ENCODE measurements around the gene FOXK2. TPM values are rescaled to one million over a fixed set of nuclear protein-coding genes. Genes with fewer than 3 reads are reported as not detected.

Gene FOXK2
- total RNA-seq, 1 experiment from 2014 or later = 118 TPM

GRCh38 chr17:82623707-82624106 is 104.2 kb downstream of the FOXK2 start:
- no peak for DNase-seq
- Mint-ChIP-seq H3K4me3 (ENCODE audit: unreplicated experiment) (no peak overlapping the region), H3K36me3 (ENCODE audit: insufficient read depth, unreplicated experiment) (peaks cover 97% of the 10 kb centered on the region), H3K9me3 (ENCODE audit: unreplicated experiment) (no peaks in the 10 kb centered on the region), H3K27ac (ENCODE audit: unreplicated experiment) (peak overlapping the region; percentile 21), H3K27me3 (ENCODE audit: insufficient read depth, unreplicated experiment) (no peaks in the 10 kb centered on the region), H3K4me1 (ENCODE audit: low read depth, unreplicated experiment) (no peaks in the 10 kb centered on the region)
- Histone ChIP-seq H3K27me3 (replicated peaks; ENCODE audit: control insufficient read depth, insufficient read depth, low read length) (no peaks in the 10 kb centered on the region), H3K4me1 (no peaks in the 10 kb centered on the region), H3K9me3 (no peaks in the 10 kb centered on the region), H3K36me3 (ENCODE audit: control insufficient read depth, insufficient read depth, low read length) (peaks cover 4% of the 10 kb centered on the region), H3K4me3 (ENCODE audit: low read depth, low read length) (no peak overlapping the region)
- no TSS peak for BruUV-seq (replicated peaks)
- POLR2A ChIA-PET = no interaction called here
- intact Hi-C loops (cut with micrococcal nuclease; ENCODE audit: unreplicated experiment) = no loop called here
- no peak for TF ChIP-seq CTCF (IDR thresholded peaks at IDR 0.05; ENCODE audit: insufficient read depth in 1 of 2, low read depth in 1 of 2, low read length in 1 of 2, severe bottlenecking in 1 of 2, unreplicated experiment in 1 of 2)
- CTCF ChIA-PET = no interaction called here

- peaks cover 3% of the 10 kb centered on the region for H3K36me3 ChIP-seq (ENCODE audit: control insufficient read depth, insufficient read depth, low read length)
- H3K36me3 Mint-ChIP-seq (ENCODE audit: insufficient read depth, unreplicated experiment) = peaks cover 84% of the 10 kb centered on the region
- no peak for DNase-seq
Observed at GRCh38 chr17:82627405-82627804, 107.9 kb downstream of the FOXK2 start.

GRCh38 chr17:82629748-82630147 is 110.2 kb downstream of the FOXK2 start:
- Histone ChIP-seq H3K36me3 (ENCODE audit: control insufficient read depth, insufficient read depth, low read length) (peaks cover 3% of the 10 kb centered on the region), H3K4me1 (no peaks in the 10 kb centered on the region), H3K4me3 (ENCODE audit: low read depth, low read length) (no peak overlapping the region), H3K27me3 (replicated peaks; ENCODE audit: control insufficient read depth, insufficient read depth, low read length) (no peaks in the 10 kb centered on the region), H3K9me3 (no peaks in the 10 kb centered on the region)
- BruUV-seq (replicated peaks) = no TSS peak
- H3K4me1 Mint-ChIP-seq (ENCODE audit: low read depth, unreplicated experiment) = no peaks in the 10 kb centered on the region
- no peaks in the 10 kb centered on the region for H3K9me3 Mint-ChIP-seq (ENCODE audit: unreplicated experiment)
- H3K27me3 Mint-ChIP-seq (ENCODE audit: insufficient read depth, unreplicated experiment) = no peaks in the 10 kb centered on the region
- no peak for DNase-seq
- H3K36me3 Mint-ChIP-seq (ENCODE audit: insufficient read depth, unreplicated experiment) = peaks cover 84% of the 10 kb centered on the region
- ChIA-PET POLR2A (no interaction called here), CTCF (no interaction called here)
- H3K27ac Mint-ChIP-seq (ENCODE audit: unreplicated experiment) = no peak overlapping the region
- no peak for TF ChIP-seq CTCF (IDR thresholded peaks at IDR 0.05; ENCODE audit: insufficient read depth in 1 of 2, low read depth in 1 of 2, low read length in 1 of 2, severe bottlenecking in 1 of 2, unreplicated experiment in 1 of 2)
- intact Hi-C loops (cut with micrococcal nuclease; ENCODE audit: unreplicated experiment) = no loop called here
- no peak overlapping the region for H3K4me3 Mint-ChIP-seq (ENCODE audit: unreplicated experiment)

More at GRCh38 chr17:82627405-82627804, 107.9 kb downstream of the FOXK2 start:
- Mint-ChIP-seq H3K27me3 (ENCODE audit: insufficient read depth, unreplicated experiment) (no peaks in the 10 kb centered on the region), H3K4me3 (ENCODE audit: unreplicated experiment) (no peak overlapping the region), H3K27ac (ENCODE audit: unreplicated experiment) (peak overlapping the region; percentile 45), H3K9me3 (ENCODE audit: unreplicated experiment) (no peaks in the 10 kb centered on the region), H3K4me1 (ENCODE audit: low read depth, unreplicated experiment) (no peaks in the 10 kb centered on the region)
- Histone ChIP-seq H3K4me3 (ENCODE audit: low read depth, low read length) (no peak overlapping the region), H3K4me1 (no peaks in the 10 kb centered on the region), H3K9me3 (no peaks in the 10 kb centered on the region), H3K27me3 (replicated peaks; ENCODE audit: control insufficient read depth, insufficient read depth, low read length) (no peaks in the 10 kb centered on the region)
- ChIA-PET POLR2A (no interaction called here), CTCF (no interaction called here)
- no TSS peak for BruUV-seq (replicated peaks)
- intact Hi-C loops (cut with micrococcal nuclease; ENCODE audit: unreplicated experiment) = no loop called here
- no peak for TF ChIP-seq CTCF (IDR thresholded peaks at IDR 0.05; ENCODE audit: insufficient read depth in 1 of 2, low read depth in 1 of 2, low read length in 1 of 2, severe bottlenecking in 1 of 2, unreplicated experiment in 1 of 2)
